SK-N-SH treated with all-trans-retinoic acid at 6 μM for 48 hours (cell line): ENCODE results near the gene HIF1AN.

Experiments used
- CSDC2 ChIP-seq: fragments of 250-450 bp; sonication (Bioruptor Pico); IDR thresholded peaks from 2 replicates; pipeline ENCODE4 v1.5.0; 2020; ENCODE audit warnings: mild to moderate bottlenecking, moderate library complexity
- ESRRG ChIP-seq: fragments of 250-450 bp; sonication (Bioruptor Pico); IDR thresholded peaks from 2 replicates; pipeline ENCODE4 v1.6.1; 2021; ENCODE audit warnings: mild to moderate bottlenecking
- GLIS3 ChIP-seq: fragments of 250-450 bp; sonication (Bioruptor Pico); IDR thresholded peaks from 2 replicates; pipeline ENCODE4 v1.5.0; 2020; ENCODE audit warnings: mild to moderate bottlenecking, moderate library complexity
- OSR1 ChIP-seq: fragments of 250-450 bp; sonication (Bioruptor Pico); IDR thresholded peaks from 2 replicates; pipeline ENCODE4 v1.8.0; 2022; ENCODE audit warnings: moderate library complexity, mild to moderate bottlenecking, inconsistent platforms
- PATZ1 ChIP-seq: fragments of 250-450 bp; sonication (Bioruptor Pico); IDR thresholded peaks from 2 replicates; pipeline ENCODE4 v1.8.0; 2020; ENCODE audit warnings: mild to moderate bottlenecking, moderate library complexity, borderline replicate concordance
- POU6F1 ChIP-seq: fragments of 250-450 bp; sonication (Bioruptor Pico); IDR thresholded peaks from 2 replicates; pipeline ENCODE4 v1.8.0; 2021; ENCODE audit warnings: low read depth, mild to moderate bottlenecking, moderate library complexity, borderline replicate concordance
- PPARA ChIP-seq: fragments of 250-450 bp; sonication (Bioruptor Pico); IDR thresholded peaks from 2 replicates; pipeline ENCODE4 v1.5.0; 2020; ENCODE audit warnings: mild to moderate bottlenecking, borderline replicate concordance
- RARB ChIP-seq: fragments of 250-450 bp; sonication (Bioruptor Pico); IDR thresholded peaks from 2 replicates; pipeline ENCODE4 v1.8.0; 2021; ENCODE audit warnings: mild to moderate bottlenecking, moderate library complexity
- TOX ChIP-seq: fragments of 250-450 bp; sonication (Bioruptor Pico); IDR thresholded peaks from 2 replicates; pipeline ENCODE4 v1.8.0; 2021; ENCODE audit warnings: mild to moderate bottlenecking, moderate library complexity, borderline replicate concordance
- ZFP3 ChIP-seq: fragments of 250-450 bp; sonication (Bioruptor Pico); IDR thresholded peaks from 2 replicates; pipeline ENCODE4 v1.5.0; 2020; ENCODE audit warnings: mild to moderate bottlenecking, moderate library complexity
- ZFP30 ChIP-seq: fragments of 450-650 bp; formaldehyde crosslinking; IDR thresholded peaks from 2 replicates; pipeline ENCODE4 v1.5.0; 2022; ENCODE audit warnings: mild to moderate bottlenecking, moderate library complexity
- ZNF70 ChIP-seq: fragments of 450-650 bp; formaldehyde crosslinking; IDR thresholded peaks from 2 replicates; pipeline ENCODE4 v1.5.0; 2020; ENCODE audit warnings: mild to moderate bottlenecking, moderate library complexity
- ZNF8 ChIP-seq: fragments of 450-650 bp; formaldehyde crosslinking; IDR thresholded peaks from 2 replicates; pipeline ENCODE4 v1.5.0; 2020; ENCODE audit warnings: mild to moderate bottlenecking, moderate library complexity

DNA sequence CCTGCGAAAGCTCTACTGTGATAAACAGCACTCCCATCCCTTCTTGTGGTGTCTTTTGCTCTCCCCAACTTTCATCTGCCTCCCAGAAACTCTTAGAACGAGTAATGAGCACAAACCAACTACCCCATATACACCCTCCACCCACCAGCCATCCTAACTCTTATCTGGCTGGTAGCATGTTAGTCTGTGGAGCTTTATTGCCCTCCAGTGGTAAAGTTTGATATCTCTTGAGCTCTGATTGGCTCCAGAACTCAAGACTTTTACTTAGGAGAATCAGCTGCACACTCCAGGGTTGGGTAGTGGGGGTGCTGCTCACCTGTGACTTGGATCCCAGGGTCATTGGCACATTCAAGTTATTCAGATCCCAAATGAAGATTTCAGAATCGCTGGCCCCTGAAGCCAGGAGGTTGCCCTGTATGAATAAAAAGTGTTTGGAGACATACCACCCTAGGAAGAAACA is 27.0 kb upstream of the HIF1AN start:
- no peak for TF ChIP-seq GLIS3 (CRISPR knock-in tag)
- no peak for TF ChIP-seq PATZ1 (CRISPR knock-in tag)
- TF ChIP-seq PPARA (CRISPR knock-in tag): no peak
- TF ChIP-seq ESRRG (CRISPR knock-in tag): no peak
- TF ChIP-seq ZNF70: no peak
- TF ChIP-seq RARB (CRISPR knock-in tag): no peak
- no peak for TF ChIP-seq OSR1 (CRISPR knock-in tag)
- TF ChIP-seq ZFP3 (CRISPR knock-in tag): no peak
- TF ChIP-seq TOX (CRISPR knock-in tag): no peak
- TF ChIP-seq ZFP30 (CRISPR knock-in tag): no peak
- TF ChIP-seq CSDC2 (CRISPR knock-in tag): no peak
- no peak for TF ChIP-seq POU6F1
- no peak for TF ChIP-seq ZNF8 (CRISPR knock-in tag)
